ENCODE measurements around the gene ARHGEF19.

DNA sequence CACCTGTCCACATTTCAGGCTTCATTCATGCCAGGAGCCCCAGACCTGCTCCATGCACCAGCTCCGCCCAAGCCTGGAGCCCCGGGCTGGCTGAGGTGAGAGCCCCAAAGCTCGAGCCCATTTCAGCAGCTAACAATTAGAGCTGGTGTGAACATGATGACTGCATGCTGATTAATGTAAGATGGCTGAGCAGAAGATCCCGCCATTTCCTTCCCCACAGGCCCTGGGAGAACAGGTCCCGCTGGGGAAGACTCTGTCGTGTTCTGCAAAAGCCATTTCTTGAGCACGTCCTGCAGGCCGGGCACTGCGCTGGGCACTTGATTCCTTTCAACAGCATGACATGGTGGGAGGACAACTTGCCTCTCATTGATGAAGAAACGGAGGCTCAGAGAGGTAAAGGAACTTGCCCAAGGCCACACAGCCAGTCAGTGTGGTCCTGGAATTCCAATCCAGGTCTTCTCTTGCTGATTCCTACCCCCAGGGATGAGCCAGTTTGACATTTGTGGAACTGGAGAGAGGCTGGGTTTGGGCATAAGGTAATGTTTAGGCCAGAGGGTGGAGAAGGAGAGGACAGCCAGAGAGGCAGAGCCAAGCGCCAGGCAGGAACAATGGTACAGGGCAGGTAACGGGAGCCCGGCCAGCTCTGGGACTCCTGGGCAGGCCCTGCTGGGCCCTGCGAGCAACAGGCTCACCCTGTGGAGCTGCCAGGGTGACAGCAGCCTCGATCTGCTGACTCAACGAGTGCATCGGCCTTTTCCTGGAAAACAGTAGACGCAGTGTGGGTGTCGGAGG is 28.5 kb downstream of the ARHGEF19 start:
- TF ChIP-seq POLR2A (IDR thresholded peaks at IDR 0.05; ENCODE audit: low read length) (no peak), GATA1 (IDR thresholded peaks at IDR 0.05; ENCODE audit: low read depth, low read length) (no peak)
